ENCODE data around the gene FANCF.

FANCF gene

GRCh38 chr11:22626573-22627239 is 1.1 kb upstream of the FANCF start:
- DNase-seq (ENCODE audit: low spot score) = no peak
- in situ Hi-C loops (cut with MboI; ENCODE audit: low sequenced_read_pairs, unreplicated experiment) = no loop called here
- no peak for TF ChIP-seq CTCF (IDR thresholded peaks at IDR 0.05; ENCODE audit: borderline replicate concordance, control extremely low read depth, extremely low read depth, insufficient read depth, missing control alignments)

- TF ChIP-seq CTCF (IDR thresholded peaks at IDR 0.05; ENCODE audit: borderline replicate concordance, control extremely low read depth, extremely low read depth, insufficient read depth, missing control alignments) = peak; percentile 70
- DNase-seq (ENCODE audit: low spot score) = peak; percentile 61
- in situ Hi-C loops (cut with MboI; ENCODE audit: low sequenced_read_pairs, unreplicated experiment) = no loop called here
Measured at GRCh38 chr11:22624742-22625447, 728 bp downstream of the FANCF start.

GRCh38 chr11:22617868-22618267 is 7.8 kb downstream of the FANCF start:
- no peak for DNase-seq (ENCODE audit: low spot score)
- in situ Hi-C loops (cut with MboI; ENCODE audit: low sequenced_read_pairs, unreplicated experiment) = no loop called here
- no peak for TF ChIP-seq CTCF (IDR thresholded peaks at IDR 0.05; ENCODE audit: borderline replicate concordance, control extremely low read depth, extremely low read depth, insufficient read depth, missing control alignments)

- in situ Hi-C loops (cut with MboI; ENCODE audit: low sequenced_read_pairs, unreplicated experiment) = no loop called here
- no peak for TF ChIP-seq CTCF (IDR thresholded peaks at IDR 0.05; ENCODE audit: borderline replicate concordance, control extremely low read depth, extremely low read depth, insufficient read depth, missing control alignments)
- DNase-seq (ENCODE audit: low spot score) = no peak
Measured at GRCh38 chr11:22603933-22604332, 21.7 kb downstream of the FANCF start.

GRCh38 chr11:22602504-22602903 is 23.1 kb downstream of the FANCF start:
- TF ChIP-seq CTCF (IDR thresholded peaks at IDR 0.05; ENCODE audit: borderline replicate concordance, control extremely low read depth, extremely low read depth, insufficient read depth, missing control alignments) = no peak
- in situ Hi-C loops (cut with MboI; ENCODE audit: low sequenced_read_pairs, unreplicated experiment) = no loop called here
- DNase-seq (ENCODE audit: low spot score) = no peak

GRCh38 chr11:22599458-22599857 is 26.2 kb downstream of the FANCF start:
- no peak for DNase-seq (ENCODE audit: low spot score)
- TF ChIP-seq CTCF (IDR thresholded peaks at IDR 0.05; ENCODE audit: borderline replicate concordance, control extremely low read depth, extremely low read depth, insufficient read depth, missing control alignments) = no peak
- in situ Hi-C loops (cut with MboI; ENCODE audit: low sequenced_read_pairs, unreplicated experiment) = no loop called here

Measured in GM13976 (cell line).